ENCODE data around the gene SGCE. TPM values are rescaled to one million over a fixed set of nuclear protein-coding genes. Genes with fewer than 3 reads are reported as not detected.
A peak's percentile ranks its signal among the peaks of the same experiment; 100 is the strongest.

Gene SGCE
- total RNA-seq, 2 experiments from 2014 or later, result 0.39 to 1.1 TPM

DNA sequence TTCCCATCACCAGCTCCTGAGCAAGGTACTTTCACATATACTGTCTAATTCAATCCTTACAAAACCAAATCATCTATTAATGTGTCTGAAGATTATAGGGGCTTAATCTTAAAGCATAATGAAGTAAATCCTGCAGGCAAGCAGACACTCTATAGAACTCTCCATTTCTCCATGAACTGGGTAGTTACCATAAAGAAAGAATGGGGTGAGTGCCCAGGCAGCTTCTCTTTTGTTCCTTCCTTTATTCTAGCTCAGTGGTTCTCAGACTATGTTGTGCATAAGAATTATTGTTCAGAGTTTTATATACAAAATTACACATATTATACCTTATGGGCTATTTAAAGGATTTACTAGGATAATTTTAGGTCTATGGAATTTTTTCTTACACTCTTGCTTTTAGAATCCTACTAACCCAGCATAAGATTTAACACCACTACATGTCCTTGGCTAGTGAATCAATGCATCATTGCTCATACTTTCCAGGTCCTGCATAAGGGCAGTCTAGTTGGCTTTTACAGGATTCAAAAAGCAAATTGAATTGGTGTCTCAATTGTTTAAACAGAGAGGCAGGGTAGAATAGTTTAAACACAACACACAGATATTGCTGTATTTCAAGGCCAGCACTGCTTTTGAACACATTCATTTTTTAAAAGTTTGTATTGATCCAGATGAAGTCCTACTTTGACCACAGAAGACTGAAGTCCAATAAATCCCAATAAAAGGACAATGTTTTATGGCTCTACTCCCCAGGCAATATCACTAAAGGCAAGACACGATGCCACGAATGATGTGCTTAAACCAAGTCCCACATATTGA lies 12.9 kb downstream of the SGCE start:
- Mint-ChIP-seq H3K27ac (no peak overlapping the region), H3K4me1 (no peaks in the 10 kb centered on the region), H3K9me3 (ENCODE audit: low read depth) (no peaks in the 10 kb centered on the region), H3K36me3 (ENCODE audit: low read depth) (no peaks in the 10 kb centered on the region), H3K4me3 (no peak overlapping the region), H3K27me3 (peaks cover 40% of the 10 kb centered on the region)
- intact Hi-C loops (cut with DNase I, micrococcal nuclease), result no loop called here
- DNase-seq (no peak), ATAC-seq (no peak)
- ChIA-PET POLR2A (no interaction called here), CTCF (no interaction called here)

DNA sequence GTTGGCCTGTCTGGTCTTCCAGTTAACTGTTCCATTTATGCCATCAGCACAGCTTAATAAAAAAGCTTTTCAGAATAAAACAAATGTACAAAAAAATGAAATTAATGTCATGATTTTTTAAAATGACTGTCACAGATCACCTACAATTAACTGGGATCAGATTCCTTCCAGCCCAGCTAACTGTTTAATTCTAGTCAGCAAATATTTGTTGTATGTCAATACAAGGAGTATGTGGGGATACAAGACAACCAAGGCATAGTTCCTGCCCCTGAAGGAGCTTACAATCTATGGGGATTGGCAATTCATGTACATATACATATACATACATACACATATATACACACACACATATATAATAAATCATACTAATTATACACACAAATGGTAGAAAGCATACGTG lies 16.5 kb downstream of the SGCE start:
- no peak for ATAC-seq
- ChIA-PET CTCF (no interaction called here), POLR2A (no interaction called here)
- H3K9me3 Mint-ChIP-seq (ENCODE audit: low read depth), result no peaks in the 10 kb centered on the region
- no peak overlapping the region for H3K27ac Mint-ChIP-seq
- DNase-seq, result no peak
- intact Hi-C loops (cut with DNase I, micrococcal nuclease), result no loop called here
- H3K4me1 Mint-ChIP-seq, result no peaks in the 10 kb centered on the region
- H3K36me3 Mint-ChIP-seq (ENCODE audit: low read depth), result no peaks in the 10 kb centered on the region
- H3K27me3 Mint-ChIP-seq, result peaks cover 33% of the 10 kb centered on the region
- H3K4me3 Mint-ChIP-seq, result no peak overlapping the region

DNA sequence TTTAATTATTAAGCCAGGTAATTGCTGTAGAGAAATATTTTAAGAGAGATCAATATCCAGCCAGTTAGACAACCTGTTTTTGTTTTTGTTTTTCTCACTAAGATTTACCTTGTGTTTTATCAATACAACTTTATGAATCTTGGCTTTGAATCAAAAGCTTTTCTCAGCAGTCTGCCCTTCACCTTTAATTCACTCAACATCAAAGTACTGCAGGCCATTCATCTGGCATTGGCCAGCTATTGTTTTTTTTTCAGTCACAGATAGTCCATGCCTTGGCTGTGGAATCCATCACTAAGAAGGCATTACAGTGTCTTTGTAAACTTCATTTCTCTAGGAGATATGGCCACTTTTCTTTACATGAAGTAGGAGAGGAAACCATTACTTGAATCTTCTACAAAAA lies 20.2 kb downstream of the SGCE start:
- intact Hi-C loops (cut with DNase I, micrococcal nuclease), result no loop called here
- ChIA-PET POLR2A (no interaction called here), CTCF (no interaction called here)
- Mint-ChIP-seq H3K4me3 (no peak overlapping the region), H3K36me3 (ENCODE audit: low read depth) (no peaks in the 10 kb centered on the region), H3K27me3 (peaks cover 18% of the 10 kb centered on the region), H3K27ac (no peak overlapping the region), H3K9me3 (ENCODE audit: low read depth) (no peaks in the 10 kb centered on the region), H3K4me1 (peaks cover 7% of the 10 kb centered on the region)
- DNase-seq, result no peak
- no peak for ATAC-seq

DNA sequence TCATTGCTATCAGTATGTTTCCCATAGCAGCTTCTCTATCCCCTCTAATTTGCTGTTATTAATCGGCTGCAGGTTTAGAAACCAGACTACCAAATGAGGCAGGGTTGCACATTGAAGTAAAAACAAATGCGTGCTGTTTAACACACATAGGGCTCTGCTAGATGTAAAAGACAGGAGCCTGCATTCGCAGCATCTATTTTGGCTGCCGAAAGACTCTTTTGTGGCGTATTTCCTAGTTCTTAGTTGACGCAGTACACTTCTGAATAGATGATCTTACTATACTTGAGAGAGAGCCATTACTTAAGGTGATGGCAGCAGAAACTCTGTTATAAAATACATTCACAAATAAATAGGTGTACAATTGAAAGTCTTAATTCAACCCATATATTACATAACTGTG lies 21.4 kb downstream of the SGCE start:
- CTCF ChIA-PET, result interaction anchor here (0.6 kb wide), 1 partner anchor 404 kb away, joined by 4 read pairs; no protein-coding TSS in a partner anchor
- Mint-ChIP-seq H3K9me3 (ENCODE audit: low read depth) (no peaks in the 10 kb centered on the region), H3K27ac (no peak overlapping the region), H3K27me3 (peaks cover 18% of the 10 kb centered on the region), H3K4me3 (no peak overlapping the region), H3K36me3 (ENCODE audit: low read depth) (no peaks in the 10 kb centered on the region), H3K4me1 (peaks cover 7% of the 10 kb centered on the region)
- intact Hi-C loops (cut with DNase I, micrococcal nuclease), result no loop called here
- ATAC-seq (no peak), DNase-seq (no peak)
- POLR2A ChIA-PET, result no interaction called here

DNA sequence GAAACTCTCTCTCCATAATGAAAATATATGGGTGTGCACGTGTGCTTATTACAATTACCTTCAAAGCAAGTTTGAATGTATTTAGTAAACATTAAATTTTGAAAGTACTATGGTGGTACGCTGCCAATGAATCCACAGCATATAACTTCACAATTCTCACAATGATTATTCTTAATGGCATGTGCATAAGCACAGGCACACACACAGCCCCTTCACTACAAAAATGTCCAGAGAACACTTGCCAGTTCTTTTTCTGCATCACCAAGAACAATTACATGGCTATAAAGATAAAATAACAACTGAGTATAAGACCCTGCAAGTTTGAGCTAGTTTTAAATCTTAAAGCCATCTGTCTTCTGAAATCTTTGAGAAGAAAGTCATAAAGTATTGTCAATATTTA lies 22.2 kb downstream of the SGCE start:
- Mint-ChIP-seq H3K4me3 (no peak overlapping the region), H3K36me3 (ENCODE audit: low read depth) (no peaks in the 10 kb centered on the region), H3K27ac (no peak overlapping the region), H3K9me3 (ENCODE audit: low read depth) (no peaks in the 10 kb centered on the region), H3K27me3 (peaks cover 15% of the 10 kb centered on the region), H3K4me1 (peaks cover 7% of the 10 kb centered on the region)
- intact Hi-C loops (cut with DNase I, micrococcal nuclease), result no loop called here
- ATAC-seq (no peak), DNase-seq (no peak)
- CTCF ChIA-PET, result interaction anchor here (0.6 kb wide), 1 partner anchor 878 kb away, joined by 3 read pairs; no protein-coding TSS in a partner anchor
- POLR2A ChIA-PET, result no interaction called here

DNA sequence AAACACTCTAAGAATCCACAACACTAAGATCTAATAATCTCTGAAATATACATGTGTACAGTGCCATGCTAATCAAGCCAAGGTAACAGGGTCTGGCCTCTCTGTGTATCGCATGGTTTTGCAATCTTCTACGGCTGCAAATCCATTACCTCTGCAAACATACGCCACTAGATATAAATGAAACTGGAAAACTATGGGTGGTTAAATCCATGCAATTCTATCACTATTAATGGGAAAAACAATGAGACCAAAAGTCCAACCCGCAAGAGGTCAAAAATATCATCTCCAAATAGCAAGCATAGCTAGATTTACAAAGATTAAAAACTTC lies 23.0 kb downstream of the SGCE start:
- no peak for DNase-seq
- Mint-ChIP-seq H3K4me3 (no peak overlapping the region), H3K4me1 (peaks cover 7% of the 10 kb centered on the region), H3K27ac (no peak overlapping the region), H3K27me3 (peaks cover 12% of the 10 kb centered on the region), H3K9me3 (ENCODE audit: low read depth) (no peaks in the 10 kb centered on the region), H3K36me3 (ENCODE audit: low read depth) (no peaks in the 10 kb centered on the region)
- ATAC-seq, result no peak
- ChIA-PET CTCF (interaction anchor here (0.9 kb wide), 1 partner anchor 9 kb away, joined by 3 read pairs; no protein-coding TSS in a partner anchor), POLR2A (interaction anchor here (0.9 kb wide), 1 partner anchor 12 kb away, joined by 3 read pairs; no protein-coding TSS in a partner anchor)
- intact Hi-C loops (cut with DNase I, micrococcal nuclease), result no loop called here

DNA sequence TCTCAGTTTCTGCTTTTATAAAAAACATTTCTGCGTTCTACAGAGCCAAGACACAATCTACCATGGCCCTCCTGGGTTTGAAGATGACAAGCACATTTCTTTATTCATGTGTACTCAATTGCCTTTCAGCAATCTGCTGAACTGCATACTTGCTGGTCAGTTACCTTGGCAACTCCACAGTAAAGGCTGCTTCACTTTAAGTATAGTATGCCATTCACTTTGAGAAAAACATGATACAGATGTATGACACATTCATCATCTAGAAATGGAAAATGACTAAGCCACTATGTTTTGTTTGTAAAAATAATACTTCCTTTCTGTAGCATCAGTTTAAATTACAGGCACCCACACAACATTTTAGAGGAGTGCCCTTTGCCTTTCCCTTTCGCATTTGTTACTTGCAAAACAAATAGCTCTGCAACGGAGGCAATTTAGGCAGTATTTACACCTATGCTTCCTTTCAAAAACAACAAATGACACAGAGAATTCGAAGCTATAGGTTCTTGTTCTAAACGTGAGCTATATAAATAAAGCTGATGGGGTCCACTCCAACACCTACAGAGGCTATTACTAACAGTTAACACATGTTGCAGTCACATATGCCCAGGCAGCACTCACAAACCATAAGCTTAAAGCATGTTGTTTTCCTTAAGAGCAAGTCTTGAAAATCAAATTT lies 23.5 kb downstream of the SGCE start:
- H3K27ac Mint-ChIP-seq, result no peak overlapping the region
- POLR2A ChIA-PET, result interaction anchor here (0.9 kb wide), 1 partner anchor 12 kb away, joined by 3 read pairs; no protein-coding TSS in a partner anchor
- H3K4me1 Mint-ChIP-seq, result peaks cover 7% of the 10 kb centered on the region
- CTCF ChIA-PET, result interaction anchor here (0.9 kb wide), 1 partner anchor 9 kb away, joined by 3 read pairs; no protein-coding TSS in a partner anchor
- H3K27me3 Mint-ChIP-seq, result peaks cover 8% of the 10 kb centered on the region
- no peaks in the 10 kb centered on the region for H3K36me3 Mint-ChIP-seq (ENCODE audit: low read depth)
- intact Hi-C loops (cut with DNase I, micrococcal nuclease), result no loop called here
- peak; percentile 15 for DNase-seq
- no peak overlapping the region for H3K4me3 Mint-ChIP-seq
- peak; percentile 98 for ATAC-seq
- H3K9me3 Mint-ChIP-seq (ENCODE audit: low read depth), result no peaks in the 10 kb centered on the region

DNA sequence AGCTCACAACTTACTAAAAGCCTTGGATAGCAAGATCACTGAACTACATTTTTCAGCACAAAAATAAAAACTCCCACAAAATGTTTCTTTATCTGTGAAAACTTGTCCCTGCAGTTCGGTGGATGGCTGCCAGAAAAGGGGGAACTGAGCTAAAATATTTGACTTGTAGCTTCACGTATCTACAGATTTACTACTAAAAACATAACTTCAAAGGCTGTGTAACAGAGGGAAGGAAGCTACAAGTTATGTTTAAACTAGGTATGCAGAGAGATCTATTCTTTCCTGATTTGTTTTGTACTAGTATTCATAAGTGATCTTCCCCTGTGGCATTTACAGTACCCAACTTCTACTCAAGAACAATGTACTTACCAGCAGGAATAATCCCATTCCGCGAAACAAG lies 25.1 kb downstream of the SGCE start:
- peaks cover 10% of the 10 kb centered on the region for H3K27me3 Mint-ChIP-seq
- POLR2A ChIA-PET, result no interaction called here
- no peak for DNase-seq
- ATAC-seq, result no peak
- H3K36me3 Mint-ChIP-seq (ENCODE audit: low read depth), result no peaks in the 10 kb centered on the region
- no peak overlapping the region for H3K27ac Mint-ChIP-seq
- peaks cover 7% of the 10 kb centered on the region for H3K4me1 Mint-ChIP-seq
- H3K9me3 Mint-ChIP-seq (ENCODE audit: low read depth), result no peaks in the 10 kb centered on the region
- CTCF ChIA-PET, result no interaction called here
- intact Hi-C loops (cut with DNase I, micrococcal nuclease), result no loop called here
- no peak overlapping the region for H3K4me3 Mint-ChIP-seq

DNA sequence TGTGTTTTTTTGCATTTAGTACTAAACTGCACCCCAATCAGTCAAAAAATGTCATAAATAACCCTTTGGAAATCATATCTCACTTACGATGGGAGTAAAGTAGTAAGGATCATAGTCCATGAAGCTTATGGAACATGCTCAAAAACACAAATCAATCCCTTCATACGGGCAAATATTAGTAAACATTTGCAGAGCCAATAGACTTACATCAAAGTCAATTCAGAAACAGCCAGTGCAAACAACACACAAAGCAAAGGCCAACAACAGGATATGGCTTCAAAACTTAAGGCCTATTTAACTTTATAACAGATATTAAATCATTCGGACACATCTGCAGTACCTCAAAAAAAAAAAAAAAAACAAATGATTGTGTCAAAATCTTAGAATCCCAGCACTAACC lies 32.1 kb downstream of the SGCE start:
- H3K36me3 Mint-ChIP-seq (ENCODE audit: low read depth), result no peaks in the 10 kb centered on the region
- ChIA-PET CTCF (no interaction called here), POLR2A (no interaction called here)
- H3K4me3 Mint-ChIP-seq, result no peak overlapping the region
- ATAC-seq (no peak), DNase-seq (no peak)
- peaks cover 10% of the 10 kb centered on the region for H3K4me1 Mint-ChIP-seq
- H3K9me3 Mint-ChIP-seq (ENCODE audit: low read depth), result no peaks in the 10 kb centered on the region
- intact Hi-C loops (cut with DNase I, micrococcal nuclease), result no loop called here
- no peak overlapping the region for H3K27ac Mint-ChIP-seq
- peaks cover 6% of the 10 kb centered on the region for H3K27me3 Mint-ChIP-seq

DNA sequence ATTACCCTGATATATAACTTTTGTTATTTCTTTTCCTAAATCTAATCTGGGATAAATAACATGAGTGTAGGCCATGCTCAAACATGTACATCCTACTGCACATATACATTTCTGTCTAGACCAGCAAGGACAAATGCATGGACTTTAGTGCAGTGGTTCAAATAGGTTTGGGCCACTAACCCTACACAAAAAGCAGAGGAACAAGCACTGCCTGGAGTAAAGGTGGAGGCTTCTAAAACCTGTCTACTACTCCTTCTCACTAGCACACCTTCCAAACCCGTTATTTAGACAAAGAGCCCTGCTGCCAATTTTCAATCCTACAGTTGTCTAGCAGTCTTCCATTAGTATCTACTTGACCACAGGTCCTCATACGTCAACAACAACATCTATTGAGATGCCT lies 34.8 kb downstream of the SGCE start:
- H3K9me3 Mint-ChIP-seq (ENCODE audit: low read depth), result no peaks in the 10 kb centered on the region

DNA sequence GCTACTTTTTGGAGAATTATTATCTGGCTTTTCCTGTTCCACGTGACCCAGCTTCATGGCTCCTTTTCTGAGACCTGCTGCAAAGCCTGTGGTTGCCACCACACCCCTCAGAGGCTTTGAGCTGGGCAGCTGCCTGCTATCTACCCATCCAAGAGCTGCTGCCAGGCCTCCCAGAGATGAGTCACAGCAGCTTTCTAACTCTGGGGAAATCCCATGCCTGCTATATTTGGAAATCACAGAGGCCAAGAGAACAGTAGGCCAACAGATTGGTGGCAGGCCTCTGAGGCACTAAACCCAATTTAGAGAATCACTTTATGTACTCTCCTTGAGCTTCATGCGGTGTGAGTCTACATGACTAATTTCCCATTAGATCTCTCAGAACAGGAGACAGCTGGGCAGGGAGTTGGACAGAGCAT lies 35.2 kb downstream of the SGCE start:
- Mint-ChIP-seq H3K4me3 (no peak overlapping the region), H3K9me3 (ENCODE audit: low read depth) (no peaks in the 10 kb centered on the region), H3K27ac (no peak overlapping the region), H3K27me3 (peaks cover 2% of the 10 kb centered on the region), H3K36me3 (ENCODE audit: low read depth) (no peaks in the 10 kb centered on the region), H3K4me1 (peaks cover 10% of the 10 kb centered on the region)
- CTCF ChIA-PET, result interaction anchor here (0.5 to 0.7 kb wide), 2 partner anchors 21 to 857 kb away, joined by 3 to 4 read pairs; no protein-coding TSS in a partner anchor
- intact Hi-C loops (cut with DNase I, micrococcal nuclease), result no loop called here
- DNase-seq (peak; percentile 74), ATAC-seq (peak; percentile 99)
- POLR2A ChIA-PET, result interaction anchor here (0.7 kb wide), 1 partner anchor 12 kb away, joined by 3 read pairs; no protein-coding TSS in a partner anchor

More for the DNA sequence above, 34.8 kb downstream of the SGCE start:
- Mint-ChIP-seq H3K27me3 (peaks cover 2% of the 10 kb centered on the region), H3K27ac (no peak overlapping the region), H3K4me1 (peaks cover 10% of the 10 kb centered on the region), H3K4me3 (no peak overlapping the region), H3K36me3 (ENCODE audit: low read depth) (no peaks in the 10 kb centered on the region)
- DNase-seq, result no peak
- intact Hi-C loops (cut with DNase I, micrococcal nuclease), result no loop called here
- ChIA-PET CTCF (interaction anchor here (0.5 kb wide), 1 partner anchor 856 kb away, joined by 4 read pairs; no protein-coding TSS in a partner anchor), POLR2A (no interaction called here)
- no peak for ATAC-seq

DNA sequence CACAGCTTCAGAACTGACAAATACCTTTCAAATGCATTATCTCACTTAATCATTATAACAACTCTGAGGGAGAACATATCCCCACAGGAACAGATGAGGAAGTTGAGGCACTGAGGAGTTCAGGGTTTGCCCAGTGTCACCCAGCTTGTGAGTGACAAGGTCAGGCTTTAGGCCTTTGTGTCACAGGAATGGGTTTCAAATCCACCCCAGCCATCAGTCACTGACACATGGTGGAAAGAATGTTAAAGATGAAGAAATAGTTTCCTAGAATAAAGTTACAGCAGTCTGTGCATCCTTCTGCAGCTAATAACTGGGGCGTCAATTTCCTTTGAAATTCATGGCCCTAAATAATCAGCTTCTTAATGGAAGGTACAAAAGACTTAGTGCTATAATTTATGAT lies 37.8 kb downstream of the SGCE start:
- ATAC-seq (no peak), DNase-seq (no peak)
- Mint-ChIP-seq H3K4me3 (no peak overlapping the region), H3K4me1 (peaks cover 10% of the 10 kb centered on the region), H3K27me3 (peaks cover 4% of the 10 kb centered on the region), H3K36me3 (ENCODE audit: low read depth) (no peaks in the 10 kb centered on the region), H3K9me3 (ENCODE audit: low read depth) (no peaks in the 10 kb centered on the region), H3K27ac (no peak overlapping the region)
- ChIA-PET CTCF (no interaction called here), POLR2A (no interaction called here)
- intact Hi-C loops (cut with DNase I, micrococcal nuclease), result no loop called here

All from activated CD4-positive, alpha-beta T cell treated with anti-CD3 and anti-CD28 coated beads for 36 hours (primary cell).